K562 (cell line): ENCODE results near the gene STMND1.

ENCODE experiments used
- CHD2 ChIP-seq: IDR thresholded peaks from 2 replicates; pipeline ENCODE4 v1.6.1; 2011; ENCODE audit warnings: low read depth, low read length
- GATA2 ChIP-seq: sonication (generic); formaldehyde crosslinking; IDR thresholded peaks from 2 replicates; pipeline ENCODE4 v1.4.0; 2020; ENCODE audit warnings: mild to moderate bottlenecking, missing genetic modification reagents
- NCOA2 ChIP-seq, 2 experiments: fragments of 450-650 bp; IDR thresholded peaks; 2 replicates each; pipeline ENCODE4 v1.6.1; 2018; ENCODE audit warnings: mild to moderate bottlenecking in 2 of 2, moderate library complexity in 1 of 2; ENCODE audit not compliant: partially characterized antibody in 2 of 2
- NFYB ChIP-seq: IDR thresholded peaks from 2 replicates; pipeline ENCODE4 v1.6.1; 2011; ENCODE audit warnings: mild to moderate bottlenecking, moderate library complexity; ENCODE audit not compliant: insufficient read length; ENCODE audit errors: extremely low read depth
- PTRF ChIP-seq: fragments of 450-650 bp; IDR thresholded peaks from 2 replicates; pipeline ENCODE4 v1.6.1; 2016; ENCODE audit warnings: mild to moderate bottlenecking, missing genetic modification characterization, missing compliant biosample characterization
- TCF7 ChIP-seq: sonication (generic); IDR thresholded peaks from 2 replicates; pipeline ENCODE4 v1.6.1; 2016; ENCODE audit warnings: antibody characterized with exemption, borderline replicate concordance
- ZBTB11 ChIP-seq, 3 experiments: fragments of 200-800 bp in 1 of 3; fragments of 250-450 bp in 1 of 3; fragments of 450-650 bp in 1 of 3; sonication (Bioruptor Pico) in 1 of 3; sonication (Bioruptor generic) in 1 of 3; formaldehyde crosslinking in 1 of 3; IDR thresholded peaks; 2 replicates each; pipeline versions ENCODE4 v1.6.1 to v1.8.0; 2016 to 2022; ENCODE audit warnings: mild to moderate bottlenecking in 2 of 3, missing genetic modification characterization in 2 of 3, missing compliant biosample characterization in 1 of 3, moderate library complexity in 1 of 3
- ZBTB17 ChIP-seq: fragments of 450-650 bp; formaldehyde crosslinking; IDR thresholded peaks from 2 replicates; pipeline ENCODE4 v1.4.0; 2020; ENCODE audit warnings: mild to moderate bottlenecking
- ZNF76 ChIP-seq: fragments of 250-450 bp; sonication (Bioruptor Pico); IDR thresholded peaks from 2 replicates; pipeline ENCODE4 v1.4.0; 2020; ENCODE audit warnings: mild to moderate bottlenecking, moderate library complexity, borderline replicate concordance
- TF ChIP-seq, protein P1 (sequence below), 3 experiments: IDR thresholded peaks in 2 of 3; conservative IDR thresholded peaks in 1 of 3; 2 replicates each; pipeline ENCODE4 v1.5.1; 2011 to 2012; ENCODE audit warnings: low read length in 3 of 3, mild to moderate bottlenecking in 3 of 3, control low read depth in 2 of 3, improper control_type of control experiment in 1 of 3, inconsistent platforms in 1 of 3, low read depth in 1 of 3, mixed read lengths in 1 of 3, moderate library complexity in 1 of 3; ENCODE audit not compliant: insufficient read depth in 2 of 3
- TF ChIP-seq, protein P2 (sequence below): fragments of 250-450 bp; sonication (Bioruptor Pico); IDR thresholded peaks from 2 replicates; pipeline ENCODE4 v1.4.0; 2020

GRCh38 chr6:17157617-17158016 lies 55.8 kb downstream of the STMND1 start:
- no peak for TF ChIP-seq ZNF76
- TF ChIP-seq NCOA2 (IDR thresholded peaks at IDR 0.05; ENCODE audit: partially characterized antibody in 2 of 2): no peak
- TF ChIP-seq, protein P1, sequence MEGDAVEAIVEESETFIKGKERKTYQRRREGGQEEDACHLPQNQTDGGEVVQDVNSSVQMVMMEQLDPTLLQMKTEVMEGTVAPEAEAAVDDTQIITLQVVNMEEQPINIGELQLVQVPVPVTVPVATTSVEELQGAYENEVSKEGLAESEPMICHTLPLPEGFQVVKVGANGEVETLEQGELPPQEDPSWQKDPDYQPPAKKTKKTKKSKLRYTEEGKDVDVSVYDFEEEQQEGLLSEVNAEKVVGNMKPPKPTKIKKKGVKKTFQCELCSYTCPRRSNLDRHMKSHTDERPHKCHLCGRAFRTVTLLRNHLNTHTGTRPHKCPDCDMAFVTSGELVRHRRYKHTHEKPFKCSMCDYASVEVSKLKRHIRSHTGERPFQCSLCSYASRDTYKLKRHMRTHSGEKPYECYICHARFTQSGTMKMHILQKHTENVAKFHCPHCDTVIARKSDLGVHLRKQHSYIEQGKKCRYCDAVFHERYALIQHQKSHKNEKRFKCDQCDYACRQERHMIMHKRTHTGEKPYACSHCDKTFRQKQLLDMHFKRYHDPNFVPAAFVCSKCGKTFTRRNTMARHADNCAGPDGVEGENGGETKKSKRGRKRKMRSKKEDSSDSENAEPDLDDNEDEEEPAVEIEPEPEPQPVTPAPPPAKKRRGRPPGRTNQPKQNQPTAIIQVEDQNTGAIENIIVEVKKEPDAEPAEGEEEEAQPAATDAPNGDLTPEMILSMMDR (IDR thresholded peaks at IDR 0.05 in 2 of 3, conservative IDR thresholded peaks at IDR 0.05 in 1 of 3; ENCODE audit: insufficient read depth in 2 of 3, low read depth in 1 of 3, low read length in 3 of 3): no peak
- TF ChIP-seq CHD2: no peak
- TF ChIP-seq ZBTB11 (CRISPR knock-in tag; IDR thresholded peaks at IDR 0.05): no peak
- TF ChIP-seq PTRF (tag): no peak
- TF ChIP-seq TCF7: no peak
- TF ChIP-seq GATA2 (CRISPR knock-in tag): no peak
- no peak for TF ChIP-seq NFYB
- TF ChIP-seq, protein P2, sequence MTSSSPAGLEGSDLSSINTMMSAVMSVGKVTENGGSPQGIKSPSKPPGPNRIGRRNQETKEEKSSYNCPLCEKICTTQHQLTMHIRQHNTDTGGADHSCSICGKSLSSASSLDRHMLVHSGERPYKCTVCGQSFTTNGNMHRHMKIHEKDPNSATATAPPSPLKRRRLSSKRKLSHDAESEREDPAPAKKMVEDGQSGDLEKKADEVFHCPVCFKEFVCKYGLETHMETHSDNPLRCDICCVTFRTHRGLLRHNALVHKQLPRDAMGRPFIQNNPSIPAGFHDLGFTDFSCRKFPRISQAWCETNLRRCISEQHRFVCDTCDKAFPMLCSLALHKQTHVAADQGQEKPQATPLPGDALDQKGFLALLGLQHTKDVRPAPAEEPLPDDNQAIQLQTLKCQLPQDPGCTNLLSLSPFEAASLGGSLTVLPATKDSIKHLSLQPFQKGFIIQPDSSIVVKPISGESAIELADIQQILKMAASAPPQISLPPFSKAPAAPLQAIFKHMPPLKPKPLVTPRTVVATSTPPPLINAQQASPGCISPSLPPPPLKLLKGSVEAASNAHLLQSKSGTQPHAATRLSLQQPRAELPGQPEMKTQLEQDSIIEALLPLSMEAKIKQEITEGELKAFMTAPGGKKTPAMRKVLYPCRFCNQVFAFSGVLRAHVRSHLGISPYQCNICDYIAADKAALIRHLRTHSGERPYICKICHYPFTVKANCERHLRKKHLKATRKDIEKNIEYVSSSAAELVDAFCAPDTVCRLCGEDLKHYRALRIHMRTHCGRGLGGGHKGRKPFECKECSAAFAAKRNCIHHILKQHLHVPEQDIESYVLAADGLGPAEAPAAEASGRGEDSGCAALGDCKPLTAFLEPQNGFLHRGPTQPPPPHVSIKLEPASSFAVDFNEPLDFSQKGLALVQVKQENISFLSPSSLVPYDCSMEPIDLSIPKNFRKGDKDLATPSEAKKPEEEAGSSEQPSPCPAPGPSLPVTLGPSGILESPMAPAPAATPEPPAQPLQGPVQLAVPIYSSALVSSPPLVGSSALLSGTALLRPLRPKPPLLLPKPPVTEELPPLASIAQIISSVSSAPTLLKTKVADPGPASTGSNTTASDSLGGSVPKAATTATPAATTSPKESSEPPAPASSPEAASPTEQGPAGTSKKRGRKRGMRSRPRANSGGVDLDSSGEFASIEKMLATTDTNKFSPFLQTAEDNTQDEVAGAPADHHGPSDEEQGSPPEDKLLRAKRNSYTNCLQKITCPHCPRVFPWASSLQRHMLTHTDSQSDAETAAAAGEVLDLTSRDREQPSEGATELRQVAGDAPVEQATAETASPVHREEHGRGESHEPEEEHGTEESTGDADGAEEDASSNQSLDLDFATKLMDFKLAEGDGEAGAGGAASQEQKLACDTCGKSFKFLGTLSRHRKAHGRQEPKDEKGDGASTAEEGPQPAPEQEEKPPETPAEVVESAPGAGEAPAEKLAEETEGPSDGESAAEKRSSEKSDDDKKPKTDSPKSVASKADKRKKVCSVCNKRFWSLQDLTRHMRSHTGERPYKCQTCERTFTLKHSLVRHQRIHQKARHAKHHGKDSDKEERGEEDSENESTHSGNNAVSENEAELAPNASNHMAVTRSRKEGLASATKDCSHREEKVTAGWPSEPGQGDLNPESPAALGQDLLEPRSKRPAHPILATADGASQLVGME (CRISPR knock-in tag): no peak
- TF ChIP-seq ZBTB17: no peak
